Measurements from ENCODE around the gene SLC16A7.

GRCh38 chr12:59580050-59580449, 15.8 kb upstream of the SLC16A7 start:
- TF ChIP-seq EZH2 (IDR thresholded peaks at IDR 0.05; ENCODE audit: insufficient read depth, poor library complexity, severe bottlenecking) (no peak), EZH2phosphoT487 (IDR thresholded peaks at IDR 0.05; ENCODE audit: insufficient read depth, low read depth) (no peak)
